ENCODE measurements around the gene CD300LD. TPM values are rescaled to one million over a fixed set of nuclear protein-coding genes. Genes with fewer than 3 reads are reported as not detected.

CD300LD gene
- total and polyA plus RNA-seq, 2 of the 8 experiments (the other 6 are each of a cell fraction or from before 2014, with no cell fraction given): not detected

DNA sequence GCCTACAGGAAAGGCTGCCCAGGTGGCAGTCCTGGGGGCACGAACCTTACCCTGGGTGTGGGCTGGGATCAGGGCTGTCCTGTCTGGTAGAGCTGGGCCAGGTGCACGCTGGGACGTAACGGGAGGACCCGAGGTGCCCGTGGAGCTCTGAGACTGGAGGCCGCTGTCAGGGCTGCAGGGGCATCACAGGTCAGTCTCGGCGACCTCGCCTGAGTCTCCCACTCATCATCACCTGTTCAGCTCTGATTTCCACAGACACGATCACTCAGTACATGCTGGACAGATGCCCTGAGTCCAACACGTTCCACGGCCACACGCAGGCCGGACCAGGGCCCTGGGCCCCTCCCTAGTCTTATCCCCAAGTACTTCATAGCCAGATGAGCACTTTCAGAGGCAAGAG, 41.5 kb downstream of the CD300LD start:
- no peaks in the 10 kb centered on the region for H3K23me2 ChIP-seq (ENCODE audit: low read depth, low read length)

More for the DNA sequence above, 41.5 kb downstream of the CD300LD start:
- no peak overlapping the region for H2BK20ac ChIP-seq (ENCODE audit: low read length)
- H3K4me3 ChIP-seq (ENCODE audit: extremely low read depth in 1 of 4, insufficient read depth in 2 of 4, low read depth in 3 of 4, low read length in 4 of 4): no peak overlapping the region
- no peak overlapping the region for H3K27ac ChIP-seq (ENCODE audit: low read depth, low read length)
- H3K36me3 ChIP-seq (ENCODE audit: control insufficient read depth in 2 of 4, insufficient read depth in 4 of 4, low read length in 3 of 4): no peaks in the 10 kb centered on the region
- H4K8ac ChIP-seq (ENCODE audit: extremely low read depth, insufficient read depth, low read length): no peak overlapping the region
- H3K4ac ChIP-seq (replicated peaks; ENCODE audit: insufficient read length, low read depth, low read length): no peak overlapping the region
- peaks cover 0 to 2% (median 0%) of the 10 kb centered on the region in 4 experiments; a peak in 1 of 7 replicates for H3K27me3 ChIP-seq (replicated peaks in 1 of 4; ENCODE audit: control insufficient read depth in 3 of 4, extremely low read depth in 1 of 4, insufficient read depth in 3 of 4, low read length in 3 of 4)
- H3K79me2 ChIP-seq (ENCODE audit: control insufficient read depth in 1 of 2, insufficient read depth in 2 of 2, low read length in 2 of 2): no peaks in the 10 kb centered on the region
- H3K4me1 ChIP-seq (replicated peaks in 1 of 4; ENCODE audit: control insufficient read depth in 3 of 4, insufficient read depth in 4 of 4, low read length in 3 of 4): no peaks in the 10 kb centered on the region
- H2BK5ac ChIP-seq (ENCODE audit: low read depth, low read length): no peak overlapping the region
- no peak overlapping the region for H3K9ac ChIP-seq (replicated peaks in 1 of 4; ENCODE audit: extremely low read depth in 1 of 4, low read depth in 3 of 4, low read length in 3 of 4)
- H4K5ac ChIP-seq (ENCODE audit: insufficient read length, low read depth, low read length): no peak overlapping the region
- FAIRE-seq: no peak
- H3K23ac ChIP-seq (ENCODE audit: insufficient read length): no peak overlapping the region
- no peak overlapping the region for H3K4me2 ChIP-seq (ENCODE audit: insufficient read depth in 1 of 2, low read depth in 2 of 2, low read length in 2 of 2)
- H2BK12ac ChIP-seq (ENCODE audit: low read depth, low read length): no peak overlapping the region
- H3K9me3 ChIP-seq (ENCODE audit: insufficient read depth in 2 of 2, low read depth in 1 of 2, low read length in 1 of 2): no peaks in the 10 kb centered on the region
- H4K20me1 ChIP-seq (replicated peaks in 1 of 2; ENCODE audit: control insufficient read depth in 1 of 2, insufficient read depth in 2 of 2, low read length in 2 of 2): peaks cover 0 to 2% of the 10 kb centered on the region in 2 experiments
- no peak overlapping the region for H2BK120ac ChIP-seq (replicated peaks; ENCODE audit: low read depth, low read length)
- H2BK15ac ChIP-seq (ENCODE audit: low read length): no peak overlapping the region
- H3K18ac ChIP-seq (ENCODE audit: extremely low read depth, low read length): no peak overlapping the region
- POLR2A ChIA-PET (ENCODE audit: partially characterized antibody): no interaction called here
- CTCF ChIA-PET (ENCODE audit: partially characterized antibody): interaction anchor here (1.1 kb wide), 1 partner anchor 52 kb away, joined by 3 read pairs; no protein-coding TSS in a partner anchor
- H2AK5ac ChIP-seq (ENCODE audit: low read depth, low read length): no peak overlapping the region
- no peak for DNase-seq (ENCODE audit: low read depth in 1 of 2, low spot score in 2 of 2)
- no peak overlapping the region for H2AFZ ChIP-seq (ENCODE audit: low read length)
- 91% methylated on average over 15 of the region's 15 CpGs; no CpG with 5 or more reads in 1 of the 2 experiments for WGBS, 2 experiments (ENCODE audit: extremely low coverage in 1 of 2, insufficient coverage in 1 of 2, insufficient read length in 1 of 2, insufficient replicate concordance in 2 of 2, low coverage in 1 of 2, low lambda C conversion rate in 2 of 2, missing lambda C conversion rate in 1 of 2)
- no peak overlapping the region for H3K14ac ChIP-seq (ENCODE audit: insufficient read length)
- H3K56ac ChIP-seq (replicated peaks; ENCODE audit: insufficient read length, low read depth, low read length): no peak overlapping the region
- H4K91ac ChIP-seq (replicated peaks; ENCODE audit: insufficient read length, low read length): no peak overlapping the region
- TF ChIP-seq KDM1A (IDR thresholded peaks at IDR 0.05; ENCODE audit: borderline replicate concordance, low read length) (no peak), HDAC6 (IDR thresholded peaks at IDR 0.05; ENCODE audit: low read depth, low read length) (no peak), CTBP2 (IDR thresholded peaks at IDR 0.05; ENCODE audit: borderline replicate concordance, insufficient read depth, insufficient read length, low read length) (no peak), TAF7 (optimal IDR thresholded peaks at IDR 0.05; ENCODE audit: borderline replicate concordance, low read depth, low read length) (no peak), SIRT6 (IDR thresholded peaks at IDR 0.05; ENCODE audit: low read length) (no peak), CEBPB (IDR thresholded peaks at IDR 0.05; ENCODE audit: low read depth, low read length) (no peak), ZNF274 (IDR thresholded peaks at IDR 0.05; ENCODE audit: borderline replicate concordance, extremely low read depth, low read length) (no peak), SP4 (IDR thresholded peaks at IDR 0.05; ENCODE audit: low read length) (no peak), BCL11A (IDR thresholded peaks at IDR 0.05; ENCODE audit: low read depth in 2 of 2, low read length in 2 of 2) (no peak)
- TF ChIP-seq, protein P1, sequence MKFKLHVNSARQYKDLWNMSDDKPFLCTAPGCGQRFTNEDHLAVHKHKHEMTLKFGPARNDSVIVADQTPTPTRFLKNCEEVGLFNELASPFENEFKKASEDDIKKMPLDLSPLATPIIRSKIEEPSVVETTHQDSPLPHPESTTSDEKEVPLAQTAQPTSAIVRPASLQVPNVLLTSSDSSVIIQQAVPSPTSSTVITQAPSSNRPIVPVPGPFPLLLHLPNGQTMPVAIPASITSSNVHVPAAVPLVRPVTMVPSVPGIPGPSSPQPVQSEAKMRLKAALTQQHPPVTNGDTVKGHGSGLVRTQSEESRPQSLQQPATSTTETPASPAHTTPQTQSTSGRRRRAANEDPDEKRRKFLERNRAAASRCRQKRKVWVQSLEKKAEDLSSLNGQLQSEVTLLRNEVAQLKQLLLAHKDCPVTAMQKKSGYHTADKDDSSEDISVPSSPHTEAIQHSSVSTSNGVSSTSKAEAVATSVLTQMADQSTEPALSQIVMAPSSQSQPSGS (IDR thresholded peaks at IDR 0.05; ENCODE audit: low read length): no peak
- H3K79me1 ChIP-seq (ENCODE audit: low read depth, low read length): no peaks in the 10 kb centered on the region; the same call in 1 of the 2 replicates

Data from H1 (cell line).